Kidney (tissue), 14 donors: ENCODE measurements around the gene CFAP221. TPM values are rescaled to one million over a fixed set of nuclear protein-coding genes. Genes with fewer than 3 reads are reported as not detected.

Experiments used
- DNase-seq, 5 donors: peaks; one replicate each; pipeline ENCODE4 v3.0.0-alpha.2; 2013 to 2020
- FAIRE-seq: peaks from 2 replicates; lab custom pipeline; 2012; peaks lifted over from hg19 to GRCh38; lab: Jason Lieb, UNC
- H3K27ac ChIP-seq, 2 donors: one replicate each; pipeline ENCODE4 v1.7.0; 2013; ENCODE audit warnings: low read depth in 2 of 2, low read length in 2 of 2, inconsistent platforms in 1 of 2
- H3K27me3 ChIP-seq: one replicate; pipeline ENCODE4 v1.7.1; 2013; ENCODE audit warnings: low read length, inconsistent platforms; ENCODE audit not compliant: control insufficient read depth, insufficient read depth
- H3K36me3 ChIP-seq, 3 donors: one replicate each; pipeline versions ENCODE4 v1.7.0 to v1.7.1; 2013; ENCODE audit warnings: low read length in 3 of 3, control low read depth in 1 of 3, inconsistent platforms in 1 of 3; ENCODE audit not compliant: insufficient read depth in 3 of 3, control insufficient read depth in 2 of 3
- H3K4me1 ChIP-seq, 3 donors: one replicate each; pipeline versions ENCODE4 v1.7.0 to v1.7.1; 2013; ENCODE audit warnings: low read length in 3 of 3, inconsistent platforms in 1 of 3, low read depth in 1 of 3; ENCODE audit not compliant: control insufficient read depth in 2 of 3, insufficient read depth in 2 of 3
- H3K4me3 ChIP-seq, 3 donors: one replicate each; pipeline versions ENCODE4 v1.7.0 to v1.8.1; 2013; ENCODE audit warnings: low read length in 3 of 3, control low read depth in 1 of 3, inconsistent platforms in 1 of 3
- H3K9ac ChIP-seq, 3 donors: one replicate each; pipeline versions ENCODE4 v1.7.0 to v1.7.1; 2013; ENCODE audit warnings: low read length in 3 of 3, control low read depth in 1 of 3, inconsistent platforms in 1 of 3
- H3K9me3 ChIP-seq, 3 donors: one replicate each; pipeline versions ENCODE4 v1.7.0 to v1.7.1; 2013; ENCODE audit warnings: low read length in 3 of 3, control low read depth in 1 of 3, inconsistent platforms in 1 of 3; ENCODE audit not compliant: control insufficient read depth in 2 of 3, insufficient read depth in 1 of 3
- CTCF ChIP-seq: IDR thresholded peaks from 3 replicates; pipeline ENCODE4 v1.5.1; 2012; ENCODE audit warnings: mild to moderate bottlenecking, moderate library complexity, borderline replicate concordance; ENCODE audit not compliant: insufficient read depth; ENCODE audit errors: extremely low read depth
- intact Hi-C: fragments of 100-400 bp; cut with DNase I; formaldehyde crosslinking; loops from one replicate; pipeline ENCODE4 v1.11.1; 2022
- polyA plus RNA-seq: library from polyadenylated mRNA; stranded (reverse); fragments of 350-450 nt; fragmentation: Illumina TruSeq; extraction: RNeasy Lipid Tissue Mini Kit (QIAGEN cat#74804); gene quantifications from one replicate; pipeline ENCODE4 v1.2.3, GENCODE V29; 2014; ENCODE audit warnings: low read depth, low replicate concordance; ENCODE audit not compliant: insufficient read depth
- total RNA-seq: library from RNA; stranded (reverse); fragmentation: NEBNext Ultra II Directional; extraction: Animal tissue kit (Norgen Biotek cat#: 25700); gene quantifications from one replicate; pipeline ENCODE4 v1.2.1, GENCODE V29; 2021
- donor health status: control.
- donor health status: control.
- donor health status: control.
- donor health status: control.
- donor health status: control.
- donor health status: DM: yes; HTN: yes; CAD: no.
- donor health status: Normal renal cell carcinoma (clear cell type).

The CFAP221 gene
- total and polyA plus RNA-seq, 2 donors from 2014 or later, result 15.9 to 58.7 TPM

- intact Hi-C loops, result no loop called here
These were observed 136.4 kb downstream of the CFAP221 start for GRCh38 chr2:119680457-119681202.

GRCh38 chr2:119681203-119681867, 137.1 kb downstream of the CFAP221 start:
- Histone ChIP-seq H3K4me3 (no peak overlapping the region), H3K4me1 (peaks cover 2 to 17% (median 9%) of the 10 kb centered on the region in 3 donors), H3K27ac (no peak overlapping the region), H3K9me3 (no peaks in the 10 kb centered on the region), H3K27me3 (no peaks in the 10 kb centered on the region), H3K36me3 (peaks cover 0 to 7% (median 0%) of the 10 kb centered on the region in 3 donors), H3K9ac (no peak overlapping the region)
- TF ChIP-seq CTCF, result no peak
- intact Hi-C loops, result no loop called here
- FAIRE-seq (no peak), DNase-seq (peak in 1 of 5 donors; percentile 30)

More at GRCh38 chr2:119680457-119681202, 136.4 kb downstream of the CFAP221 start:
- Histone ChIP-seq H3K9ac (no peak overlapping the region), H3K9me3 (no peaks in the 10 kb centered on the region), H3K27me3 (no peaks in the 10 kb centered on the region), H3K4me3 (peak overlapping the region in 1 of 3 donors; percentile 64), H3K27ac (no peak overlapping the region), H3K4me1 (peaks cover 2 to 17% (median 9%) of the 10 kb centered on the region in 3 donors), H3K36me3 (peaks cover 0 to 7% (median 0%) of the 10 kb centered on the region in 3 donors)
- FAIRE-seq (no peak), DNase-seq (no peak)
- TF ChIP-seq CTCF, result no peak

GRCh38 chr2:119681868-119682220, 137.6 kb downstream of the CFAP221 start:
- FAIRE-seq (no peak), DNase-seq (no peak)
- Histone ChIP-seq H3K27me3 (no peaks in the 10 kb centered on the region), H3K9me3 (no peaks in the 10 kb centered on the region), H3K4me3 (no peak overlapping the region), H3K4me1 (peaks cover 2 to 17% (median 9%) of the 10 kb centered on the region in 3 donors), H3K9ac (no peak overlapping the region), H3K36me3 (peaks cover 0 to 7% (median 2%) of the 10 kb centered on the region in 3 donors), H3K27ac (no peak overlapping the region)
- intact Hi-C loops, result no loop called here
- no peak for TF ChIP-seq CTCF
